Measurements from ENCODE around the gene COPS6.

Gene COPS6

GRCh38 chr7:100079024-100079560 is 9.7 kb upstream of the COPS6 start:
- no peak for DNase-seq (ENCODE audit: low read depth)

DNA sequence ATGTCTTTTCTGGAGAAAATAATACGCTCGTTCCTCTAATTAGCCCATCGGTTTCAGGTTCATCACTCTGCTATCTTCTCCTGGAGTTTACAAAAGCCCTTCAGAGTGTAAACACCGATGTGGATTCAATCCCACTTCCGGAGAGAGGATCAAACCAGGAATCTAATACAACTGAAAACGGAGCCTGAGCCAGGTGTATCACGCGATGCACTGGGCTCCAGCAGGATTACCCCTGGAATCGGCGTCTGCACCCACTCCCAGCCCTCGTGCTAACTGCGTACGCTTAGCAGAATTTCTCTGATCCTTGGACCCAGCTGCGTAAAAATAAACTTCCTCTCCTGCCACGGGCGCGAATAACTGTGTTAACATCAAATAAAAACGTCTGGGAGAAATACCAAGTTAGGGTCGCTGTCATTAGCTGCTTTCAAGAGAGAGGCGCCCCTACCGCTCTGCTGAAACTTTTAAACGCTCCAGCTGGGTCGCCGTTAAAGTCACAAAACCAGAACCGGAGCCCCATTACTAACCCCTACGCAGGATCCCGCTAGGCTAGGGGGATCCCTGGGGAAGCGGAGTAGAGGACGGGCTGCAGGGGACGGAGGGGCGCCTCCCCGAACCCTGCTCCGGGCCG is 7.7 kb upstream of the COPS6 start:
- no peak for DNase-seq (ENCODE audit: low read depth)

- DNase-seq (ENCODE audit: low read depth): peak; percentile 93
Measured at GRCh38 chr7:100081535-100082102, 7.2 kb upstream of the COPS6 start, which contains the start of gene ZNF3. ZNF3 (minus strand) TSS chr7:100081723; CDS start chr7:100077357, 4,366 bp downstream.

GRCh38 chr7:100082978-100083377 is 5.8 kb upstream of the COPS6 start:
- no peak for DNase-seq (ENCODE audit: low read depth)

DNA sequence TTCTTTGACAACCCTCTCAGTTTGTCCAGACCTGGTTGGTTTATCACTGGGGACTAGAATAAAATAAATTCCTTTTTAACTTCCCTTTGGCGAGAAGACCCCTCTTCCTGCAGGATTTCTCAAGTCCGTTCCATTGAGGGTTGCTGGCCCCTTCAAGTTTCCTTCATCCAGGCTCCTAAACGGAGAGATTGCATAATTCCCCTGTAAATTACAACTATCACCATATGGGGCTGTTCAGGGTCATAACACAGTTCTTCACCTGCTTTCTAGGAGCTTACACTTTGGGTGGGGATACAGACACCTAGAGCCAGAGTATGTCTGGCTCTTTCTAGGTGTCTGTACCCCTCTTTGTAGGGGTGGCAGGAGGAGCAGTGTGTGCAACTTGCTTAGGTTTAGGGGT is 3.3 kb upstream of the COPS6 start:
- DNase-seq (ENCODE audit: low read depth): no peak

DNA sequence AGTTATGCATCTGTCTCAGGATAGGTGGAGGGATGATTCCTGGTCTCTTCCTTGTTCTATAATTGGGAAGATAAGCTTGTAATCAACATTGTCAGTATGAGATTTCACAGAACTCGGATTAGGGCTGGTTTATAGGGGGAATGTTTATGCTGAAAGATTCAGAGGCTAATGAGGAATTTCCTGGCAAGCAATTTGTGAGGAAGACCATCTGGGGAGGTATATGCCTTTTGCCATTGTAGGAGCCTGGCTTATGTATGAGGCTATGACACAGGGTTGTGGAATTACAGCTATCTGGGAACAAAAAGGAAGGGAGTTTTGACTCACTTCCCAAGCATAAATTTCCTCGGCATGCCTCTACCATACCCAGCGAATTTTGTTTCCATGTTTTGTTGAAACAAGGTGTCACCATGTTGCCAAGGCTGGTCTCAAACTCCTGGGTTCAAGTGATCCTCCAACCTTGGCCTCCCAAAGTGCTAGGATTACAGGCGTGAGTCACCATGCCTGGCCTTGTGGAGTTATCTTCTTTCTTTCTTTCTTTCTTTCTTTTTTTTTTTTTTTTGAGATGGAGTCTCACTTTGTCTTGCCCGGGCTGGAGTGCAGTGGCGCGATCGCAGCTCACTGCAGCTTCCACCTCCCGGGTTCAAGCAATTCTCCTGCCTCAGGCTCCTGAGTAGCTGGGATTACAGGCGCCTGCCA is 1.6 kb upstream of the COPS6 start:
- DNase-seq (ENCODE audit: low read depth): no peak

GRCh38 chr7:100088095-100088620 is 611 bp upstream of the COPS6 start:
- no peak for DNase-seq (ENCODE audit: low read depth)

DNA sequence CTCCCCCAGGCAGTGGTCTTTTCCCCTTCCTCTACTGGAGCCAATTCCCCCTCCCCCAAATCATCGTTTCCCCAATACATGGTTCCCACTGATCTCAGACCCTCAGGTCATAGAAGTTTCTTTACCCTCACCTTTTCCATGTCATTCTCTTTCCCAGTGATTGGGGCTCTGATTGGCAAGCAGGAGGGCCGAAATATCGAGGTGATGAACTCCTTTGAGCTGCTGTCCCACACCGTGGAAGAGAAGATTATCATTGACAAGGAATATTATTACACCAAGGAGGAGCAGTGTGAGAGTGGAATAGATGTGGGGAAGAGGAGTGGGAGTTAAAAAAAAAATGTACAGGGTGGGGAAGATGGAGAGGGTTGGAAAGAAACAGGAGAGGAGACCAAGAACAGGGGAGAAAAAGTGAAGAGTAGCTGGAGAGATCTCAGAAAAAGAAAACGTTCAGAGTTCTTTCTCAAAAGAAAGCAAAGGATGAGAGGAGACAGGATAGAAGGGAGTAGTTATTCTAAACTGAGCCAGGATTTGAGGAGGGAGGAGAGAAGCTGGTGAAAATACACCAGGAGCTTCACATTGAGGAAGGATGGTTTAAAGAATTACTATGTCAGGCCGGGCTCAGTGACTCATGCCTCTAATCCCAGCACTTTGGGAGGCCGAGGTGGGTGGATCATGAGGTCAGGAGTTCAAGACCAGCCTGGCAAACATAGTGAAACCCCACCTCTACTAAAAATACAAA is 858 bp downstream of the COPS6 start:
- DNase-seq (ENCODE audit: low read depth): no peak

DNA sequence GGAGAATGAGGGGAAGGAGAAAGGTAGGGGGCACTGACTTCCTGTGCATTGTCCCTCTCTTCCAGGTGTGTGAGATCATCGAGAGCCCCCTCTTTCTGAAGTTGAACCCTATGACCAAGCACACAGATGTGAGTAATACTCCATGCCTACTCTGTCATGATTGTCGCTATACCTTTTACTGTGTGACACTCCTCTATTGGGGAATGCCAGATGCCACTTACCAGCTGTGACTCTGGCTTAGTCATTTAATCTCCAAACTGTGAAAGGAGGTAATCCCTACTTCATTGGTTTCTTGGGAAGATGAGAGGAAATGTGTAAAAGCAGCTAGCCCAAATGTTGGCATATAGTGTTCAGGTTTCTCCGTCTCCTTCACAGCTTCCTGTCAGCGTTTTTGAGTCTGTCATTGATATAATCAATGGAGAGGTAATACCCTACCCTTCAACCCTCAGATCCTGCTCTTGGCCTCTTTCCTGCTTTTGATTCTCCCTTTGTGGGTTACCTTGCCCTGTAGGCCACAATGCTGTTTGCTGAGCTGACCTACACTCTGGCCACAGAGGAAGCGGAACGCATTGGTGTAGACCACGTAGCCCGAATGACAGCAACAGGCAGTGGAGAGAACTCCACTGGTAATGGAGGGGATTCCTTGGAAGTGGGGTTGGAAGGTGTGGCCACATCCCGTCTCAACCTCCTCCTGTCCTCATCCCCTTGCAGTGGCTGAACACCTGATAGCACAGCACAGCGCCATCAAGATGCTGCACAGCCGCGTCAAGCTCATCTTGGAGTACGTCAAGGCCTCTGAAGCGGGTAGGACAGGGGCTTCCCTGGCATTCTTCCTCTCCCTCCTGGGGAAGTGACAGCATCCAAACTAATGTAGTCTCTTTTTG is 2.0 kb downstream of the COPS6 start:
- DNase-seq (ENCODE audit: low read depth): no peak

GRCh38 chr7:100091411-100092181 is 2.8 kb downstream of the COPS6 start:
- DNase-seq (ENCODE audit: low read depth): no peak

DNA sequence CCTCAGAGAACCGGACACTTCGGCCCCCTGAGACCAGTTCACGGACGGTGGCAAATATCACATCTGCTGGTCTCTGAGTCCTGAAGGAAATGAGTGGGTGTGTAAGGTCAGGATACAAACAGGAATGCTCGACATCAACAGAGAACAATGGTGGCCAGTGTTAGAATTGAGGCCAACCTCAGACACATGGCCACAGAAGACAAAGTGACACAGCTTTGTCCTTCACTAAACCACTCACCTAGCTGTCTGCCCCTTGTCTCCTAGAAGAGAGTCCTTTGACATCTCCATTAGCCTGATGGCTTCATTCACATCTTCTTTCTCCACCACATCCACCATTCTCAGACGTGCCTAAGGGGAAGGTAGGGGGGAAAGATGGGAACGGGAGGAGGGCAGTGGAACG is 4.3 kb downstream of the COPS6 start:
- no peak for DNase-seq (ENCODE audit: low read depth)

DNA sequence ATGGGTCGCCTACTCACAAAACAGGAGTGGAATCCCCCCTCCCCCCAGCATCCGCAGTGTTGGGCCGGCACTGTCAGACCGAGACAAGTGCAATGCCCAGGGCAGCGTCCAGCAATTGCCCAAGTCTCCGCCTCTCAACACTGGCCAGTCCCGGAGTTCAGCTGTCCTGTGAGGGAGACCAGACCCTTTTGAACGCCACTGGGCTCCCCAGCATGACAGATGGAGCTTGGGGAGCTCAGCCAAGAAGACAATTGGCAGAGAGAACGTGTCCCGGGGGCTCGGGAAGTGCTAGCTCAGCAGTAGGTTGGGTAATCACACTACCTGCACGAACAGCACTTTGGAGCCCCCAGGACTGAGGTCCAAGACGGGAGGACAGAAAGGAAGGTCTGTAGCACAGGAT is 4.7 kb downstream of the COPS6 start:
- DNase-seq (ENCODE audit: low read depth): no peak

GRCh38 chr7:100093925-100094486 is 5.2 kb downstream of the COPS6 start:
- no peak for DNase-seq (ENCODE audit: low read depth)

DNA sequence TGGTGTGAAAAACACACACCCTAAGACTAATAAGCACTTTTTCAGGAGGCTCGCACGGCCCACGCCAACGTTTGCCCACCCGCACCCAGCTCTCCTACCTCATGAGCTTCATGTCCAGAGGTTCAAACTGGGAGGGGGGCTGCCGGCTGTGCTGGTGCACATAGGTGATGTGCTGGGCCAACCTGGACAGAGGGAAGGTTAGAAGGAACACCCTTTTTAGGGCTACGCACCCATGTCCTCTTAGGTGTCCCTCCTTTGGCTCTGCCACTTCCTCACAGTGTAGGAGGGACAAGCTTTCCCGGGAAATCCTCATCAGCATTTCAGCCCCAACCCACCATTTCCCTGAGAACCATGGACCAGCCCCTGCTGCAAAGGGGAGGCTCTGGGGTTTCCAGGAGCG is 6.5 kb downstream of the COPS6 start:
- no peak for DNase-seq (ENCODE audit: low read depth)

GRCh38 chr7:100095704-100096103 is 6.9 kb downstream of the COPS6 start:
- no peak for DNase-seq (ENCODE audit: low read depth)

DNA sequence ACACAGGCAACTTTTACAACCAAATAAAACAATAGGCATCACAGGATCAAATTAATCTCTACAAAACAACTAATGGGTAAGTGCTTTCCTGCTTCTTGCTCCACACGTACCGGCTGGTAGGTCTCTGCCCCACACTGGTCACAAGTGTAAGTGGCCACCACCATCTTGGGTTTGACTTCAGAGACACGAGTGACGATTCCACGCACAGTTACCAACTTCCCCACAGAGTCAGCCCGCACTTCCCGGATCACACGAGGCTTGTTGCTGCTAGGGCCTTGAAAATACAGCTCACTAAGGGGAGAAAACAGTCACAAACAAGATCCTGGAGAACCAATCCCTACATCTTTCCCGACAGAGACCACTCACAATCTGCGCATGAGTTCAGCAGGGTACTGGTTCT is 10.1 kb downstream of the COPS6 start:
- DNase-seq (ENCODE audit: low read depth): no peak

DNA sequence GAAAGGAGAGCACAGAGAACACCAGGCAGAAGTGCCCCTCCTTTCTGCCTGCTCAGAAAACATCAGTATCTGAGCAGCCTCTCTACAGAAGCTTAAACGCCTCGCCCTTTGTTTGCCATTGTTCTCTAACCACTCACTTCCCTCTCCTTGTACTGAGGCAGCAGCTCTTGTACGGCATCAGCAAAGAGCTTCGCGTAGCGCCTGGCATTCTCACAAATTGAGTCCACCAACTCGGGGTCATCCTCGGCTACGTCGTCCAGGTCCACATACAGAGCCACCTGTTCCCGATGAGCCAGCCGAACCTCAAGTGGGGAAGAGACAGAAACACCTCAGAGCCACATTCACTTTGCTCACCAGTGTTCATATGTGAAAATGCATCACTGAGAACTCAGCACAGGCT is 10.7 kb downstream of the COPS6 start:
- no peak for DNase-seq (ENCODE audit: low read depth)

DNA sequence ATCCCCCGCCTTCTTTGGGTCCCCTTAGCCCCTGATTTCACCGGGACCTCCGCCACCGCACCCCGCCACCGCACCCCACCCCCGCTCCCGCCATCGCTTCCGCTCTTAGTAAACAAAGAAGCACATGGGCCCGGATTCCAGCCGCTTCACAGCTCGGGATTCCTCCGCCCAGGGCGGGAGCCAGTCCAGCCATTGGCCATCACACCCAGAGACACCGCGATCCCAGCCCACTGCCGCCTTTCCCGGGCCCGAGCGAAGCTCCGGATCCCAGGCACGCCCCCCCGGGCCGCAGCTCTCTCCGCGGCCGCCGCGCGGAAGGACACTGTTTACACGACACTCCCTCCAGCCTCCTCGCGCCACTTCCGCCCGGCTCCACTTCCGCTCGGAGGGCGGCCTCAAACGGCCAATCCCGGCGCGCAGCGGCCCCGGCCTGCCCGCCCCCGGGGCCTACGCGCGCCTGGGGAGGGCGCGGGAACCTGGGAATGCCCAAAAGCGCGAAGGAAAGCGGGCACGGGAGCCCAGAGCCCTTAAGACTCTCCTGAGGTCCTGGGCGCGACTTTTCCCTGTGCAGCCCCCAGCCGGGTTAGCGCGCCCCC is 11.7 kb downstream of the COPS6 start:
- DNase-seq (ENCODE audit: low read depth): peak; percentile 67

DNA sequence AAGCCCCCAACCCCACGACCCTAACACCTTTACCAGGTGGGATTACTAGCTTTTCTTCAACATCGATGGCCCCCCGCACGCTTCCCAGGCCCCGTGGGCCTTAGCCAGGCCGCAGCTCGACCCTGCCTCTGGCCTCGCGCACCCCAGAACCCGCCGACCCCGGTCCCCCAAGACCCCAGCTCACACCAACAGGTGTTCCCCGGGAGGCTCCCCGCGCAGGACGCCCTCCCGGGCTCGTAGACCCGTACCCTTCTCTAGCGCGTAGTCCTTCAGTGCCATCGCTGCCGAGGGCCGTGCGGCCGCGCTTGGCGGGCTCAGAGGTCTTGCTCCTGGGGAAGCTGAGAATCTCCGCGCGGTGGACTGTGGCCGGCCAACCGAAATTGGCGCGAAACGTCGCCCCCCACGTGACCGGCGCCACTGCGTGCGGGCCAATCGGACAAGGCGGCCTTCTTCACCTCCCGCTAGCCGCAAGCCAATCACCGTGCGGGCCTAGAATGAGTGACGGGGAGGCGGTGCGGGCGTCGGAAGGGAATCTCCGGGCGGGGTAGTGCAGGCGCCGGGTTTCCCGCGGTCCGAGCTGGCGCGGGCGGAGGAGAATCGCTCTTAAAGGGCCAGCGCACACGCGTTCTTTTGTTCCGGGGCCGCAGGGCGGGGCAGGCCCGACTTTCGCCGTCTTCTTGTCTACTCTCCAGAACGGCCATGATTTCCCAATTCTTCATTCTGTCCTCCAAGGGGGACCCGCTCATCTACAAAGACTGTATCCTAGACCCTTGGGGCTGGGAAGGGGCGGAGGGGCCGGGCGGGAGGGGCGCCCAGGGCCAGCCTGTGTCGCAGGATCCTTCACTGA is 12.5 kb downstream of the COPS6 start, which contains the start of the genes AP4M1 and MCM7:
Gene AP4M1, plus strand, starts transcription at position 628 of the 847 bp plus-strand sequence. Its CDS starts 72 bp downstream, at position 700.
Gene MCM7, minus strand, starts transcription at position 382 of the 847 bp plus-strand sequence. Its CDS starts 103 bp downstream, at position 279.
- peak; percentile 89 for DNase-seq (ENCODE audit: low read depth)
